Gastrocnemius medialis (tissue), 4 donors: ENCODE results near the gene RANBP10. TPM values are rescaled to one million over a fixed set of nuclear protein-coding genes. Genes with fewer than 3 reads are reported as not detected.
"Not testable (repeated sequence)": the region's sequence is repeated elsewhere in the genome, so short reads cannot be mapped to it uniquely, and the experiment has no call there.

Source experiments
- ATAC-seq, 2 donors: fragments of 150-250 bp; one replicate each; pipeline ENCODE4 v1.9.1; 2016
- DNase-seq, 2 donors: peaks; one replicate each; pipeline ENCODE4 v3.0.0-alpha.2; 2019
- H3K27ac ChIP-seq, 4 donors: fragments of 200-600 bp; sonication (generic); 1 replicate in 1 of 4; 2 replicates in 3 of 4; pipeline ENCODE4 v1.5.1; 2016 to 2018; ENCODE audit warnings: mild to moderate bottlenecking in 2 of 4, moderate library complexity in 1 of 4
- H3K27me3 ChIP-seq, 3 donors: fragments of 200-600 bp; sonication (generic) in 2 of 3; 1 replicate in 1 of 3; 2 replicates in 2 of 3; pipeline versions ENCODE4 v1.5.1 to v1.6.0; 2016 to 2019; ENCODE audit warnings: mild to moderate bottlenecking in 1 of 3, moderate library complexity in 1 of 3
- H3K36me3 ChIP-seq, 2 donors: fragments of 200-600 bp; sonication (generic) in 1 of 2; one replicate each; pipeline ENCODE4 v1.5.1; 2017 to 2018
- H3K4me1 ChIP-seq, 2 donors: fragments of 200-600 bp; sonication (generic) in 1 of 2; one replicate each; pipeline ENCODE4 v1.5.1; 2016 to 2017; ENCODE audit warnings: mild to moderate bottlenecking in 2 of 2
- H3K4me3 ChIP-seq, 4 donors: fragments of 200-600 bp; sonication (generic) in 3 of 4; 1 replicate in 1 of 4; 2 replicates in 3 of 4; pipeline ENCODE4 v1.5.1; 2016 to 2019; ENCODE audit warnings: mild to moderate bottlenecking in 2 of 4
- H3K9me3 ChIP-seq, 3 donors: fragments of 200-600 bp; sonication (generic) in 2 of 3; 1 replicate in 1 of 3; 2 replicates in 2 of 3; pipeline ENCODE4 v1.5.1; 2016 to 2019
- POLR2A ChIP-seq, 2 donors: fragments of 450-650 bp; IDR thresholded peaks; one replicate each; pipeline ENCODE4 v1.6.1; 2017; ENCODE audit warnings: antibody characterized with exemption in 2 of 2, mild to moderate bottlenecking in 2 of 2, moderate library complexity in 2 of 2
- in situ Hi-C, 4 donors: fragments of 200-750 bp; cut with MboI; loops; one replicate each; pipeline versions ENCODE4 v1.15.0 to v1.8.0; 2017; ENCODE audit warnings: low sequenced_read_pairs in 4 of 4
- intact Hi-C: fragments of 100-400 bp; cut with DNase I; formaldehyde crosslinking; loops from one replicate; pipeline ENCODE4 v1.15.1; 2023; ENCODE audit warnings: low total_unique reads
- total RNA-seq, 4 donors: library from RNA; depleted of rRNA; stranded (reverse); fragments of >200 nt; gene quantifications; one replicate each; pipeline versions ENCODE4 v1.1.0 to v1.2.3, GENCODE V29; 2016
- TF ChIP-seq, protein P1 (sequence below), 5 experiments: fragments of 450-650 bp in 3 of 5; fragments of 200-600 bp in 2 of 5; sonication (generic) in 2 of 5; IDR thresholded peaks in 4 of 5; conservative IDR thresholded peaks in 1 of 5; 1 replicate in 4 of 5; 2 replicates in 1 of 5; pipeline ENCODE4 v1.5.1; 2016 to 2019; ENCODE audit warnings: antibody characterized with exemption in 5 of 5, mild to moderate bottlenecking in 3 of 5, moderate library complexity in 3 of 5

The RANBP10 gene
- total RNA-seq, 4 donors from 2014 or later: 12.6 to 46.6 (median 14.8) TPM

DNA sequence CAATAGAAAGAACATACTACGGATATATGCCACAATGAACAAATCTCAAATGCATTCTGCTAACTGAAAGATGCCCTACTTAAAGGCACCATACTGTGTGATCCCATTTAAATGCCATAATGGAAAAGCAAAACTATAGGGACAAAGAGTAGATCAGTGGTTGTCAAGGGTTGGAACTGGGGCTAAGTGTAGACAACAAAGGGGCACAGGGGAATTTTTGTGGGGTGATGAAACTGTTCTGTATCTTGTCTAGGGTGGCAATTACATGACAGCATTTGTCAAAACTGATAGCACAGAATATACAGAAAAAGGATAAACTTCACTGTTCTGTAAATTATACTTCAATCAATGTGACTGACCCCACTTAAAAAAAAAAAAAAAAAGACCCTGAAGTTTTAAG is 104.9 kb downstream of the RANBP10 start:
- Histone ChIP-seq H3K4me1 (peaks cover 26 to 34% of the 10 kb centered on the region in 2 donors), H3K27ac (peak overlapping the region in 2 of 4 donors; percentile 51 to 76)
- DNase-seq: no peak

DNA sequence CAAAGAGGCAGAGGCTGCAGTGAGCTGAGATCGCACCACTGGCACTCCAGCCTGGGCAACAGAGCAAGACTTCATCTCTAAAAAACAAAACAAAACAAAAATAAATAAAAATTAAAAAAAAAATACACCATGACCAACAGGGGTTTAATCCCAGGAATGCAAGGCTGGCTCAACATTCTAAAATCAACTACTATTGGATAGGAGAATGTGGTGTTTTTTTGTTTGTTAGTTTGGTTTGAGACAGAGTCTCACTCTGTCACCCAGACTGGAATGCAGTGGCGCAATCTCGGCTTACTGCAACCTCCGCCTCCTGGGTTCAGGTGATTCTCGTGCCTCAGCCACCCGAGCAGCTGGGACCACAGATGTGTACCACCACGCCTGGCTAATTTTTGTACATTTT is 107.1 kb downstream of the RANBP10 start:
- in situ Hi-C loops (loop anchor here in 1 of 4 donors (25.0 kb wide), 1 partner anchor 338 kb away; no protein-coding TSS in a partner anchor), intact Hi-C loops (no loop called here)
- no peak for TF ChIP-seq POLR2A (IDR thresholded peaks at IDR 0.05)
- TF ChIP-seq, protein P1, sequence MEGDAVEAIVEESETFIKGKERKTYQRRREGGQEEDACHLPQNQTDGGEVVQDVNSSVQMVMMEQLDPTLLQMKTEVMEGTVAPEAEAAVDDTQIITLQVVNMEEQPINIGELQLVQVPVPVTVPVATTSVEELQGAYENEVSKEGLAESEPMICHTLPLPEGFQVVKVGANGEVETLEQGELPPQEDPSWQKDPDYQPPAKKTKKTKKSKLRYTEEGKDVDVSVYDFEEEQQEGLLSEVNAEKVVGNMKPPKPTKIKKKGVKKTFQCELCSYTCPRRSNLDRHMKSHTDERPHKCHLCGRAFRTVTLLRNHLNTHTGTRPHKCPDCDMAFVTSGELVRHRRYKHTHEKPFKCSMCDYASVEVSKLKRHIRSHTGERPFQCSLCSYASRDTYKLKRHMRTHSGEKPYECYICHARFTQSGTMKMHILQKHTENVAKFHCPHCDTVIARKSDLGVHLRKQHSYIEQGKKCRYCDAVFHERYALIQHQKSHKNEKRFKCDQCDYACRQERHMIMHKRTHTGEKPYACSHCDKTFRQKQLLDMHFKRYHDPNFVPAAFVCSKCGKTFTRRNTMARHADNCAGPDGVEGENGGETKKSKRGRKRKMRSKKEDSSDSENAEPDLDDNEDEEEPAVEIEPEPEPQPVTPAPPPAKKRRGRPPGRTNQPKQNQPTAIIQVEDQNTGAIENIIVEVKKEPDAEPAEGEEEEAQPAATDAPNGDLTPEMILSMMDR (IDR thresholded peaks at IDR 0.05 in 4 of 5, conservative IDR thresholded peaks at IDR 0.05 in 1 of 5): no peak
- Histone ChIP-seq H3K9me3 (no peaks in the 10 kb centered on the region), H3K36me3 (no peaks in the 10 kb centered on the region), H3K4me3 (no peak overlapping the region), H3K27me3 (no peaks in the 10 kb centered on the region), H3K4me1 (peaks cover 15 to 23% of the 10 kb centered on the region in 2 donors), H3K27ac (no peak overlapping the region)
- ATAC-seq: no peak
- no peak for DNase-seq

More for the DNA sequence above, 104.9 kb downstream of the RANBP10 start:
- Histone ChIP-seq H3K36me3 (no peaks in the 10 kb centered on the region), H3K27me3 (no peaks in the 10 kb centered on the region), H3K4me3 (no peak overlapping the region), H3K9me3 (no peaks in the 10 kb centered on the region)
- intact Hi-C loops: no loop called here
- in situ Hi-C loops: no loop called here
- TF ChIP-seq, protein P1 (IDR thresholded peaks at IDR 0.05 in 4 of 5, conservative IDR thresholded peaks at IDR 0.05 in 1 of 5): no peak
- ATAC-seq: no peak

DNA sequence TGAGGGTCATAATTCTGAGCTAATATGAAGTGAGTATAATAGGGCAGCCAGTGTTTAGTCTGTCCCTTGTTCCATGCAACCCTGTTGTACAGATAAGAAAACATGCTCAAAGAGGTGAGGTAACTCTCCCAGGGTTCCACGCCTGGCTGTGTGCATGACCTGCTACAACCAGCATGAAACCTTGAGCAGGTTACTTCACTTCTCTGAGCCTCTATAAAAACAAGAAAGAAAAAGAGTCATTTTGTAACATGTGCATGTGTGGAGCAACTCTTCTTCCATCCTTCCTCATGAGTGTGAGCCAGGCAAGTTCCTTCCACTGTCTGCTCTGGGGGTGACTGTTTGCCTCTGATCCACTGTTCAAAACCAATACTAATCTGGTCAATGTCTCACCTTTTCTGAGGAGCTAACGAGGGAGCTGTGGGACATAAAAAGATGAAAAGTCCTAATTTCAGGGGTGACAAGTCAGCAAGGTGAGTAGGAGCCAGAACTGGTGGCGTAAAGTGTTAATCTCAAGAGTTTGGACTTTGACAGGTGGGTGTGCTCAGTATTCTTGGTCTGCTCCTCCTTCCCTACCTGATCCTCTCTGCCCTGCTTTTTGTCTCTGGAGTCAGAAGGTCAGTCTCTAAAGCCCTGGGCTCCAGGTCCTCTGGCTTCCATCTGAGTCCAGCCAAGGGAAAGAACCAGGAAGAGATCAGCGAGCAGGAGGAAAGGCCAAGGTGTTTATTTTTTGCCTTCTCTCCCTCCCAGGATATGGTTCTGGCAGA is 108.8 kb downstream of the RANBP10 start:
- H3K4me1 ChIP-seq: peaks cover 0 to 8% of the 10 kb centered on the region in 2 donors
- in situ Hi-C loops (loop anchor here in 1 of 4 donors (25.0 kb wide), 1 partner anchor 340 kb away; no protein-coding TSS in a partner anchor), intact Hi-C loops (no loop called here)
- TF ChIP-seq, protein P1 (IDR thresholded peaks at IDR 0.05 in 4 of 5, conservative IDR thresholded peaks at IDR 0.05 in 1 of 5): no peak
- TF ChIP-seq POLR2A (IDR thresholded peaks at IDR 0.05): no peak
- H3K36me3 ChIP-seq: no peaks in the 10 kb centered on the region
- DNase-seq (no peak), ATAC-seq (no peak)
- no peak overlapping the region for H3K4me3 ChIP-seq
- H3K27me3 ChIP-seq: no peaks in the 10 kb centered on the region
- no peak overlapping the region for H3K27ac ChIP-seq
- no peaks in the 10 kb centered on the region for H3K9me3 ChIP-seq

DNA sequence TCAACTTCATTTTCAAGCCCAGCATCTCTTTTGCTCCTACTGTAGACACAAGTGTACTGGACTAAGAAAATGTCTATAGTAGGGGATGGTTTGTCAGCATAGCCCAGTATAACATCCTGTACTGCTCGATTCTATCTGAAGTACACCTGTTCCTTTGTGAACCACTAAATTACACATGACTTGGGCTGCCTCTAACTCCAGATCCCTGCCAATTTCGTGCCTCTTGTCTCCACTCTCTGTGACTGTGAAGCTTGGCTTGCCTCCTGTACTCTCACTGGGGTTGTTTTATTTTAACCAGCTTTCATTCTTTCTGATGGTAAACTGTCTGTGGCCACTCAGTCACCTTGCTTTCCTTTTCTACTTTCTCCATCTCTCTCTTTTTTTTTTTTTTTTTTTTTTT is 111.7 kb downstream of the RANBP10 start:
- no peaks in the 10 kb centered on the region for H3K4me1 ChIP-seq
- H3K27me3 ChIP-seq: no peaks in the 10 kb centered on the region
- peak in 1 of 2 donors; percentile 87 for ATAC-seq
- TF ChIP-seq, protein P1 (IDR thresholded peaks at IDR 0.05 in 4 of 5, conservative IDR thresholded peaks at IDR 0.05 in 1 of 5): no peak
- no peak for TF ChIP-seq POLR2A (IDR thresholded peaks at IDR 0.05)
- H3K4me3 ChIP-seq: no peak overlapping the region
- DNase-seq: no peak
- H3K27ac ChIP-seq: peak overlapping the region in 1 of 4 donors; percentile 46
- in situ Hi-C loops: loop anchor here in 1 of 4 donors (25.0 kb wide), 1 partner anchor 343 kb away; no protein-coding TSS in a partner anchor
- no peaks in the 10 kb centered on the region for H3K36me3 ChIP-seq
- H3K9me3 ChIP-seq: no peaks in the 10 kb centered on the region
- intact Hi-C loops: no loop called here

DNA sequence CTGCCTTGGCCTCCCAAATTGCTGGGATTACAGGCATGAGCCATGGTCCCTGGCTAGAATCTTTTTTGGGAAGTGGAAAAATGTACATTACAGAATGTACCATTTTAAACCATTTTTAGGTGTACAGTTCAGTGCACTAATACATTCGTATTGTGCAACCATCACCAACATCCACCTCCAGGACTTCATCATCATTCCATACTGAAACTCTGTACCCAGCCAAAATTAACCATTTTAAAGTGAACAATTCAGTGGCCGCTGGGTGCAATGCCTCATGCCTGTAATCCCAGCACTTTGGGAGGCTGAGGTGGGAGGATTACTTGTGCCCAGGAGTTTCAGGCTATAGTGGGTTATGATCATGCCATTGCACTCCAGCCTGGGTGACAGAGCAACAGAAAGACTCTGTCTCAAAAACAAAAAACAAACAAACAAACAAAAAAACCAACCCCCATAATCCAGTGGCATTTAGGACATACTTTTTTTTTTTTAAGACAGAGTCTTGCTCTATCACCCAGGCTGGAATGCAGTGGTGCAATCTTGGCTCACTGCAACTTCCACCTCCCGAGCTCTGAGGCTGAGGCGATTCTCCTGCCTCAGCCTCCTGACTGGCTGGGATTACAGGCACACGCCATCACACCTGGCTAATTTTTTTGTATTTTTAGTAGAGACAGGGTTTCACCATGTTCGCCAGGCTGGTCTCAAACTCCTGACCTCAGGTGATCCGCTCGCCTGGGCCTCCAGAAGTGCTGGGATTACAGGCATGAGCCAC is 112.7 kb downstream of the RANBP10 start:
- in situ Hi-C loops: loop anchor here in 1 of 4 donors (25.0 kb wide), 1 partner anchor 344 kb away; no protein-coding TSS in a partner anchor

More for the DNA sequence above, 112.7 kb downstream of the RANBP10 start:
- H3K27me3 ChIP-seq, H3K4me1 ChIP-seq, H3K9me3 ChIP-seq, intact Hi-C loops, DNase-seq, H3K4me3 ChIP-seq, H3K27ac ChIP-seq, H3K36me3 ChIP-seq, ATAC-seq: not testable (repeated sequence)
